HG03108 (cell line): Measurements from ENCODE around the gene RAD51B.

ENCODE experiments used
- ATAC-seq: cut with Tn5 transposase; IDR thresholded peaks from one replicate; pipeline ENCODE4 v1.9.1; 2021; ENCODE audit warnings: moderate library complexity; ENCODE audit not compliant: unreplicated experiment

The RAD51B gene

DNA sequence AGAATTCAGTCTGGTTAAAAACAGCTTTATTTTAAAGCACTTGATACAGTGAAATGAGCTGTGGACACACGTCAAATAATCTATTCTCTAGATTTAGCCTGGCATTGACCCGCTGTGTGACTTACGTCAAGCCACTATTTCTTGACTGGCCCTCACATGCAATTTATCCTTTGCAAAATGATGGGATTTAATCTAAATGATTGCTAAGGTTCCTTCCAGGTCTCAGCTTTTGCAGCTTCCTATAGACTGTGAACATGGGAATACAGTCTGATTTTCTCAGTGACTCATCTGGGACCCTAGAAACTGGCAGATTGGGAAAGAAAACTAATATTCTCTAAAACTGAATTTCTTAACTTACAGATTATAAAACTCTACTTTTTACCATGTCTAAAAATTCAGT, 409.1 kb downstream of the RAD51B start:
- ATAC-seq, result no peak

DNA sequence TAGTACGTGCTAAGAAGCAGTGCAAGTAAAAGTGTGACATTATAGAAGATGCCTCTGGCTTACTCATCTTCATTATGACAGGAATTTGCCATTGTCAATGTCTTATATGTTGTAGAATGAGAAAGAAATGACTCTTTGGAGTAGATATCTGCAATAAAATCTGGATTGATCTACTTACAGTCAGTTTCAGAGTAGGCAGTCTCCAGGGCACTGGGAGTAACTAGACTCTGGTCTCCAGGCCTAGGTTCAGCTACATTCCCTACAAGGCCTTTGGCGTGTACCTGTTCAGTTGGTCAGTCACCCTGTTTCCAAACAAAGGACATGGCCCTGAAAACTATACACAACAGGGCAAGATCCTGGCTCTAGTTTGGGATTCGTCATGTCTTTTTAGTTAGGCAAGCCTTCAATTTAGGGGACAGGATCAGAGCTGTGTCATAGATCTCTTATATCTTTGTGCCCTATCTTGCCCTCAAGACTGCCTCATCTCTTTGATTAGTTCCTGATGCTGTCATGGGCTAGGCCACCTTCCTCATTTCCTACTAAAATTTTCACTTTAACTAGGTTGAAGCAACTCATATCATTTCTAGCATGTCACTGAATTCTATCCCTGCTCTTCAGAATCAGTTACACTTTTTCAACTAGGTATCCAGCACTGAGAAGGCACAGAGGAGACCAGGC, 410.0 kb downstream of the RAD51B start:
- ATAC-seq, result no peak

GRCh38 chr14:68230202-68230949, 410.8 kb downstream of the RAD51B start:
- no peak for ATAC-seq

- no peak for ATAC-seq
These were observed 411.6 kb downstream of the RAD51B start for GRCh38 chr14:68230950-68231717.

DNA sequence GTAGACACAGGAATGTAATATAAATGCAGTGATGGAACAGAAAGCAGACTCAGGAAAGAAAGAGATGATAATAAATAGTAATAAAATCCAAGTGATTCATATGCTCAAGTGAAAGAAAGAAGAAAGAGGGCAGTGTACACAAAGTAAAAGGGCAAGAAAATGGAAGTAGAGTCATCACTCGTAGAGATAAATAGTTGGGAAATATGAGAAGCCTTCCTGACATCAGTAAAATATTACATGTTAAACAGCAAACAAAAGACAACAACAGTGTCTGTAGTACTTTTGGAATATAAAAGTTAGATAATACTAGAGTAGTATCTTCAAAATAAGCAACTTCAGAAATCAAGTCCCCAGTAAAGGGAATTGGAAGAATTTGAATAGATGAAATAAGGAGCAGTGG, 412.3 kb downstream of the RAD51B start:
- no peak for ATAC-seq

DNA sequence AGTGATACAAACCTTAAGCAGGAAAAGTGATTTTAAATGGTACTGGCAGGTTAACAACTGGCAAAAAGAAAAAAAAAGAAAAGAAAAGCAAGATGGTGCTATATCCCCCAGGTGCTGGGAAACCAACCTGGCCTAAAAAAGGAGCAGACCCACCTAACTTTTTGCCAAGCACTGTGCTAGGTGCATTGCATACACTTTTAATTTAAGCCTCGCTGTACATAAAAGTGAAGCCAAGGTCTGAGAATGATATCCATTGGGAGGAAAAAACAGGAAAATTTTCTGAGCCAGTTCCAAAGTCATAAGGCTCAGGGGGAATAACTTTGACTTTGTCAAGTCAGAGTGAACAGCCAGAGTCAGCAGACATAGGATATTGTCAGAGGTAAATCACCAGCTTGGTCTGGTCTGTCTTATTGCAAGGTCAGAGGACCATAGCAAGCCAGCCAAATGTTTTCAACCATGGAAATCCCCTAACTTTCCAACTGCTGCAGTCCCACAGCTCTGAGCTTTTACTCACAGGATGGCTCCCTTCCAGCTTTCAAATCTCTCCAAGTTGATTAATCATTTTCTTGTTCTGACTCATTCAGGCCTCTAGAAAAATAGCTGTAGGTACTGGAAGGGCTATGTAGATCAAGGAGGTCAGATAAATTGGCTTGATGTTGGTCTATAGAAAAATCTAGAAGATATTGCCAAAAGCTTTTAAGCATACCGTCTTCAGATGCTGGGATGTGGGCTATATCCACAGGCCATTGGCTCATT, 412.9 kb downstream of the RAD51B start:
- peak; percentile 63 for ATAC-seq

GRCh38 chr14:68233101-68233784, 413.7 kb downstream of the RAD51B start:
- ATAC-seq, result no peak

DNA sequence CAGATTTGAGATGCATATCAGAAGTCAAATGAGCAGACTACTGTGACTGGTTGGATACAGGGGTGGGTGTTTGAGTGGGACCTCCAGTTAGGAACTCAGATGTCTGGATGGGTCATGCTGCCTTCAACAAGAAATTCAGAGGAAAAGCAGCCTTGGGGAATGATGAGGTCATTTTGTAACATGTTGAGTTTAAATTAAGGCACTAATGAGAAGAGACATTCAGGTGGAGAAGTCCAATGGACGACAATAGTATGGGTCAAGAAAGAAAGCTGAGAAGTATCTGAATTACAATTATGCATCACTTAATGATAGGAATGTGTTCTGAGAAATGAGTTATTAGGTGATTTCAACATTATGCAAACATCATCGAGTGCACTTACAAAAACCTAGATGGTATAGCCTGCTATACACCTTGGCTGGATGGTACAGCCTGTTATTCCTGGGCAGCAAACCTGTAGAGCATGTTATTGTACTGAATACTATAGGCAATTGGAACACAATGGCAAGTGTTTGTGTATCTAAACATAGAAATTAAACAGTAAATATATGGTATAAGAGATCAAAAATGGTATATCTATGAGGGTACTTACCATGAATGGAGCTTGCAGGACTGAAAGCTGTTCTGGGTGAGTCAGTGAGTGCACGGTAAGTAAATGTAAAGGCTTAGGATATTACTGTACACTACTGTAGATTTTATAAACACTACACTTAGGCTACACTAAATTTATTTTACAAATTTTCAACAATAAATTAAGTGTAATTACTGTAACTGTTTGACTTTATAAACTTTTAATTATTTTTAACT, 414.7 kb downstream of the RAD51B start:
- no peak for ATAC-seq

- ATAC-seq, result no peak
These were observed 415.4 kb downstream of the RAD51B start for GRCh38 chr14:68235011-68235410.

GRCh38 chr14:68236582-68237458, 417.2 kb downstream of the RAD51B start:
- ATAC-seq, result no peak

- no peak for ATAC-seq
These were observed 419.0 kb downstream of the RAD51B start for GRCh38 chr14:68238551-68238950.

DNA sequence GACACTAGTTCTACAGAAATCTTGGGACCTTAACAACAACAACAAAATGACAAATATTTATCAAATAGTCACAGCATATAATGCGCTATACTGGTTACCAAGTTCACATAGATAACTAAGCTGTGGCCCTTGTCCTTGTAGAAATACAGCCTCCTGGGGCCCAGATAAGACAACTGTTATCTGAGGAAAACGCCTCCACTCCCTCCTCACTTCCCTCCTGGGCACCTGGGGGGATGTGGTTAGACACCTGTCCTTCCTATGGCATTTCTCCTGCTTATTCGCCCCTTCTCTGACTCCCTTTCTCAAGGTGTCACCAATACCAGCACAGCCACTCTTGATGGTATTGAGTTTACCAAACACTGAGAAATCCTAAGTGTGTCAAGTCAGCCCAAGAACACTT, 419.4 kb downstream of the RAD51B start:
- ATAC-seq, result no peak

DNA sequence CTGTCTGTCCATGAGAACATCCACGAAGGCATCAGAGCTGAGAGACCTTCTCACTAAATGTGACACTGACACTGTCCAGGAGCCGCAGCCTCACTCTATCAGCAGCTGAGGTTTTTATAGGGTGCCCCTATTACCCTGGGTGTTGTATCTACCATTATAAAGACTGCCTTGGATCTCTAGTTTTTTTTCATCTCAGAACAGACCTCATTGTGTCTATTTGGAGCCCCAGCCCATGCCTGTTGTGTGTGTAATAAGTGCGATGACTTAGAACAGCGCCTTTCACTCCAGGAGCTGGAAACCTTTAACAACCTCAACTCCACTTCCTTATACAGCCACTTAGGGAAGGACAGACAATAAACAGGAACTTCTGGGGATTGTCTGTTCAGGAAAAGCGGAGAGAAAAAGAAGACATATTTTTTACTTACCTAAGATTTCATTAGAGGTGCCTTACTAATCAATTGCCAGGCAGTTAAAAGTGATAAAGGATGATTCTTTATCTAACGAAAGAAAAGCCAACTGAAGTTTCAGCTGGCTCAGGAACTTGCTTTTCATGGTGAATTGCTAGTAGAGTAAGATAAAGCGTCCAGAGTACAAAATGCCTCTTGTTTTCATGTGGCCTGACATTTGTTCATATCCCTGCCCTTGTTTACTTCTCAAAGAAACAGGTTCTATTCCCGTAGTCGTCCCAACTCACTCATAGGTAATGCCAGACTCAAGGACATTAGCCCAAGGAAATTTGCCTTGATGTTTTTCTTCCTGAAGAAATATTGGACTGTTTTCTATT, 420.6 kb downstream of the RAD51B start:
- no peak for ATAC-seq

GRCh38 chr14:68241862-68242487, 422.4 kb downstream of the RAD51B start:
- no peak for ATAC-seq

GRCh38 chr14:68243450-68244010, 424.0 kb downstream of the RAD51B start:
- no peak for ATAC-seq

- no peak for ATAC-seq
These were observed 424.8 kb downstream of the RAD51B start for GRCh38 chr14:68244262-68244980.
